ENCODE measurements around the gene OR2AJ1.
"Not testable (repeated sequence)": the region's sequence is repeated elsewhere in the genome, so short reads cannot be mapped to it uniquely, and the experiment has no call there.

OR2AJ1 gene

GRCh38 chr1:247933989-247934388 lies 9.3 kb downstream of the OR2AJ1 start:
- no peak for TF ChIP-seq CTCF (conservative IDR thresholded peaks at IDR 0.05)
- no peak overlapping the region for H3K27ac ChIP-seq

DNA sequence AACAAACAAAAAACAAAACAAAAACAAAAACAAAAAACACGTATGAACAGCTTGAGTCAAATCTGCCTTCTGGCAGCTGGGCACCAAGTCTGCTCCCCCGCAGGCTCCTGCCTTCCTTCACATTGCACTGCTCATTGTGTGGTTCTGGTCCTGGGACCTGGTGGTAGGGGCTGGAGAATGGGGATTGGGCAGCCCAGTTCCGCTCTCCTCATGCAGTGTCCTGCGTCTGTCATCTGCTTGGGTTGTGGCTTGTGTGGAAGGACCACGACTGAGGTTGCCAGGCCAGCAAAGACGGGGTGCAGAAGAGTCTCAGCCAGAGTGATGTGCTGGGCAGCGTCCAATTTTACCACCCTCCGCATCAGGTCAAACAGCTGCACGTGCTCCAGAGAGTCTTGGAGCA lies 11.1 kb downstream of the OR2AJ1 start:
- TF ChIP-seq CTCF (conservative IDR thresholded peaks at IDR 0.05) = no peak
- no peak overlapping the region for H3K27ac ChIP-seq

GRCh38 chr1:247936415-247936814 lies 11.7 kb downstream of the OR2AJ1 start:
- H3K27ac ChIP-seq = no peak overlapping the region
- TF ChIP-seq CTCF (conservative IDR thresholded peaks at IDR 0.05) = no peak

DNA sequence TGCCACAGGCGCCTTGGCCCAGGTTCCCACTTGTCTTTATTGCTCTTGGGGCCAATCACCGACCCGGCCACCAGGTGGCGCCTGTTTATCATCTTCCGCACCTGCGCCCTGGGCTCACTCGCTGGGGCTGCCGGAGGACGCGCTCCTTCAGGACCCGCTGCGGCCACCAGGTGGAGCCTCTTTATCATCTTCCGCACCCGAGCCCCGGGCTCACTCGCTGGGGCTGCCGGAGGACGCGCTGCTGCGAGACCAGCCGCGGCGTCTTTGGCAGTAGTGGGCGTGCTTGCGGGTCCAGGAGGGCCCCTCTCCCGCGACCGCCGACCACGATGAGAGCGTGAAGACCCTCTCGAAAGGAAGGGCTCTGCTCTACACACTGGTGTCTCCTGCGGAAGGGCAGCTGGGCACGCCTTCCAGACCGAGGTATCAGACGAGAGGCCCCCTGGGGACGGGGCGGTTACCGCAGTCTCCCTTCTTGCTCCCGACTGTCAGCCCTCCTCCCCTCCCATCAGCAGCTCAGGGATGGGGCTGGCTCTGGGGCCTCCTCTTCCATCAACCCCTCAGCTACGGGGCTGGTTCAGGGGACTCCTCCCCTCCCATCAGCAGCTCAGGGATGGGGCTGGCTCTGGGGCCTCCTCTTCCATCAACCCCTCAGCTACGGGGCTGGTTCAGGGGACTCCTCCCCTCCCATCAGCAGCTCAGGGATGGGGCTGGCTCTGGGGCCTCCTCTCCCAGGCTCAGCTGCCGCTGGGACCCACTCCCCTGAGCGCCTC lies 12.5 kb downstream of the OR2AJ1 start:
- TF ChIP-seq CTCF (conservative IDR thresholded peaks at IDR 0.05) = peak; percentile 69
- H3K27ac ChIP-seq = not testable (repeated sequence)

- no peak for TF ChIP-seq CTCF (conservative IDR thresholded peaks at IDR 0.05)
- H3K27ac ChIP-seq = no peak overlapping the region
Measured at GRCh38 chr1:247942624-247943023, 17.9 kb downstream of the OR2AJ1 start.

- TF ChIP-seq CTCF (conservative IDR thresholded peaks at IDR 0.05) = no peak
- no peak within 1 kb of the TSS for H3K27ac ChIP-seq
Measured at GRCh38 chr1:247948558-247948957, 23.9 kb downstream of the OR2AJ1 start, which contains the start of gene OR2L8. Gene OR2L8, plus strand, starts transcription at chr1:247948858. Its CDS starts 0 bp downstream, at chr1:247948858.

GRCh38 chr1:247953408-247953807 lies 28.7 kb downstream of the OR2AJ1 start:
- no peak overlapping the region for H3K27ac ChIP-seq

More at GRCh38 chr1:247953408-247953807, 28.7 kb downstream of the OR2AJ1 start:
- TF ChIP-seq CTCF (conservative IDR thresholded peaks at IDR 0.05) = no peak
